NCI-H1417 (cell line): ENCODE measurements around the gene STK33.

Experiments
- DNase-seq, 3 experiments: peaks; one replicate each; lab custom pipeline; 2025; lab: John Stamatoyannopoulos, UW

Gene STK33

GRCh38 chr11:8593935-8594909 lies at the start of gene STK33:
STK33 (minus strand) TSS chr11:8594228; CDS start chr11:8474905, 119,323 bp downstream.
- DNase-seq: peak; percentile 80 to 90 (median 89)

GRCh38 chr11:8642196-8642841 lies 48.3 kb upstream of the STK33 start:
- peak in 1 of 3 experiments; percentile 20 for DNase-seq

GRCh38 chr11:8641332-8641731 lies 47.3 kb upstream of the STK33 start:
- DNase-seq: no peak

- no peak for DNase-seq
Observed at GRCh38 chr11:8640267-8640906, 46.4 kb upstream of the STK33 start.

GRCh38 chr11:8639655-8640054 lies 45.6 kb upstream of the STK33 start:
- DNase-seq: no peak

GRCh38 chr11:8638300-8638699 lies 44.3 kb upstream of the STK33 start:
- no peak for DNase-seq

- no peak for DNase-seq
Observed at GRCh38 chr11:8636127-8636526, 42.1 kb upstream of the STK33 start.

- DNase-seq: no peak
Observed at GRCh38 chr11:8634498-8634897, 40.5 kb upstream of the STK33 start.

GRCh38 chr11:8631395-8632118 lies 37.5 kb upstream of the STK33 start:
- DNase-seq: no peak

GRCh38 chr11:8624698-8625097 lies 30.7 kb upstream of the STK33 start:
- DNase-seq: no peak

GRCh38 chr11:8621147-8621546 lies 27.1 kb upstream of the STK33 start:
- DNase-seq: no peak

GRCh38 chr11:8617063-8617462 lies 23.0 kb upstream of the STK33 start:
- DNase-seq: no peak

GRCh38 chr11:8615291-8616032 lies 21.4 kb upstream of the STK33 start:
- DNase-seq: no peak

GRCh38 chr11:8614497-8614896 lies 20.5 kb upstream of the STK33 start:
- DNase-seq: no peak

GRCh38 chr11:8613036-8613435 lies 19.0 kb upstream of the STK33 start:
- DNase-seq: no peak

- DNase-seq: no peak
Observed at GRCh38 chr11:8612522-8612921, 18.5 kb upstream of the STK33 start.

- peak; percentile 70 to 92 (median 70) for DNase-seq
Observed at GRCh38 chr11:8610532-8611116, 16.6 kb upstream of the STK33 start.

GRCh38 chr11:8608652-8609051 lies 14.6 kb upstream of the STK33 start:
- no peak for DNase-seq

- no peak for DNase-seq
Observed at GRCh38 chr11:8605971-8606563, 12.0 kb upstream of the STK33 start.

GRCh38 chr11:8604078-8604723 lies 10.2 kb upstream of the STK33 start:
- peak in 1 of 3 experiments; percentile 9 for DNase-seq
